Left ventricle myocardium inferior (tissue), 1 donor: ENCODE data around the gene HLA-DOA. TPM values are rescaled to one million over a fixed set of nuclear protein-coding genes. Genes with fewer than 3 reads are reported as not detected.

Source experiments
- DNase-seq: peaks from one replicate; pipeline ENCODE4 v3.0.0-alpha.2; 2020
- H3K27ac ChIP-seq: fragments of 200-600 bp; replicated peaks from 2 replicates; pipeline ENCODE4 v1.8.0; 2021
- H3K27me3 ChIP-seq: fragments of 200-600 bp; 2 replicates; pipeline ENCODE4 v1.8.0; 2021; ENCODE audit warnings: low read depth
- H3K36me3 ChIP-seq: fragments of 200-600 bp; 2 replicates; pipeline ENCODE4 v1.8.0; 2021
- H3K4me1 ChIP-seq: fragments of 200-600 bp; 2 replicates; pipeline ENCODE4 v1.8.0; 2021
- H3K4me3 ChIP-seq: fragments of 200-600 bp; 2 replicates; pipeline ENCODE4 v1.8.0; 2021; ENCODE audit warnings: mild to moderate bottlenecking, moderate library complexity
- H3K9me3 ChIP-seq: fragments of 200-600 bp; replicated peaks from 2 replicates; pipeline ENCODE4 v1.8.0; 2021
- intact Hi-C: fragments of 100-400 bp; cut with micrococcal nuclease; formaldehyde crosslinking; loops from one replicate; pipeline ENCODE4 v1.11.0; 2022
- total RNA-seq: library from RNA; stranded (reverse); fragmentation: NEBNext Ultra II Directional; extraction: Animal tissue kit (Norgen Biotek cat#: 25700); gene quantifications from one replicate; pipeline ENCODE4 v1.2.1, GENCODE V29; 2021
- TF ChIP-seq, protein P1 (sequence below): fragments of 200-600 bp; IDR thresholded peaks from 2 replicates; pipeline ENCODE4 v1.8.0; 2021; ENCODE audit warnings: antibody characterized with exemption, mild to moderate bottlenecking, borderline replicate concordance
- donor health status: DM: no; HTN: yes; CAD: no; lungs with severe emphysema.

The HLA-DOA gene
- total RNA-seq, 1 donor from 2014 or later = 1.8 TPM

DNA sequence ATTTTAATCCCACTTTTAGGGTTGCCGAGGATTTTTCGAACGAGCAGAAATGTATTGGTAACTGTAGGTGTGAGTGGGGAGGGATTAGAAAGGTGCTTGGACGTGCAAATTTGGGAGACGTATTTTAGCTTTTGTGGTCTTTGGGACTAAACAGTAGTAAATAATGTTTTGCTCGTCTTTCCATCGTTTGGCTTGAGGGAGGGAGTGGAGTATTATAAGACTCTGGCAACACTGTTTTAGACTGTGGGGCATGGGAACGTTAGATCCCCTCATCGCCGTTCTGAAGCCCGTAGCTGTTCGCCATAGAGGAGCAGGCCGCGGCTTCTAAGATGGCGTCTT, 38.2 kb downstream of the HLA-DOA start:
- H3K36me3 ChIP-seq = peaks cover 42% of the 10 kb centered on the region
- TF ChIP-seq, protein P1, sequence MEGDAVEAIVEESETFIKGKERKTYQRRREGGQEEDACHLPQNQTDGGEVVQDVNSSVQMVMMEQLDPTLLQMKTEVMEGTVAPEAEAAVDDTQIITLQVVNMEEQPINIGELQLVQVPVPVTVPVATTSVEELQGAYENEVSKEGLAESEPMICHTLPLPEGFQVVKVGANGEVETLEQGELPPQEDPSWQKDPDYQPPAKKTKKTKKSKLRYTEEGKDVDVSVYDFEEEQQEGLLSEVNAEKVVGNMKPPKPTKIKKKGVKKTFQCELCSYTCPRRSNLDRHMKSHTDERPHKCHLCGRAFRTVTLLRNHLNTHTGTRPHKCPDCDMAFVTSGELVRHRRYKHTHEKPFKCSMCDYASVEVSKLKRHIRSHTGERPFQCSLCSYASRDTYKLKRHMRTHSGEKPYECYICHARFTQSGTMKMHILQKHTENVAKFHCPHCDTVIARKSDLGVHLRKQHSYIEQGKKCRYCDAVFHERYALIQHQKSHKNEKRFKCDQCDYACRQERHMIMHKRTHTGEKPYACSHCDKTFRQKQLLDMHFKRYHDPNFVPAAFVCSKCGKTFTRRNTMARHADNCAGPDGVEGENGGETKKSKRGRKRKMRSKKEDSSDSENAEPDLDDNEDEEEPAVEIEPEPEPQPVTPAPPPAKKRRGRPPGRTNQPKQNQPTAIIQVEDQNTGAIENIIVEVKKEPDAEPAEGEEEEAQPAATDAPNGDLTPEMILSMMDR = no peak
- no peaks in the 10 kb centered on the region for H3K27me3 ChIP-seq
- peaks cover 81% of the 10 kb centered on the region for H3K4me1 ChIP-seq
- intact Hi-C loops = no loop called here
- no peaks in the 10 kb centered on the region for H3K9me3 ChIP-seq
- peak overlapping the region; percentile 100 for H3K4me3 ChIP-seq
- peak overlapping the region; percentile 100 for H3K27ac ChIP-seq
- no peak for DNase-seq

DNA sequence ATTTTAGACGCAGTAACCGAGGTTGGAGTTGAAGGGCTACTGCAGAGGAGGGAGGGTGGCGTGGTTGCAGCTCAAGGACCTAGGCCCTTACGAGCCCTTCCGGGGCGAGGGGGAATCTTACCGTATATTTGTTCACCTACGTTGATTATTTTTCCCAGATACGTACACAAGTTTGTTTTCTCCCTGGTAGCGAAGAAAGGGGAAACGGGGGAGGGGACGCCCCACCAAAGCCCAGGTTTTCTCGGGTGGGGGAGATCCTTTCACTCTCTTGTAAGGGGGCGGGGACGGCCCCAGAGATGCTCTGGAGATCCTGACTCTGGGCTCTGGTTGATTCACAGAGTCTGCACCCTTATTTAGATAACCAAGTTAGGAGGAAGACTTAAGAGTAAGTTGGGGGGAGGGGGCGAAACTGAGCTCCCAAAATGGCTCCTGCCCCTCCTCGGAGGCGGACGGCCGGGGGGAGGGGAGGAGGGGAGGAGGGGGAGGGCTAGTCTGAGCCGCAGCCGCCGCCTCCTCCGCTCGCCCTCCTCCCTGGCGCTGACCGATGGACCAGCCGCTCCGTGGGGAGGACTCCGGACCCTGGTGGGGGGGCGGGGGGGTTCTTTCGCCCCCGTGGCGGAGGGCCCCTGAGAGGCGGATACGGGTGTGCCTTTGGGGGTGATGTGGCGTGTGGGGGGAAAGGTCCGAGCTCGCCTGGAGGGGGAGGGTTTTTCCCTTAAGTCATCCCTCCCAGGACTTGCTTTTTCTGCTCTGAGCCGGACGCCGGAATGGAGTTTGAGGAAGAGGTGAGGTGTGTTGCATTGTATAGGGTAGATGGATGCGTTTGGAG, 38.8 kb downstream of the HLA-DOA start:
- intact Hi-C loops = no loop called here
- DNase-seq = peak; percentile 92

DNA sequence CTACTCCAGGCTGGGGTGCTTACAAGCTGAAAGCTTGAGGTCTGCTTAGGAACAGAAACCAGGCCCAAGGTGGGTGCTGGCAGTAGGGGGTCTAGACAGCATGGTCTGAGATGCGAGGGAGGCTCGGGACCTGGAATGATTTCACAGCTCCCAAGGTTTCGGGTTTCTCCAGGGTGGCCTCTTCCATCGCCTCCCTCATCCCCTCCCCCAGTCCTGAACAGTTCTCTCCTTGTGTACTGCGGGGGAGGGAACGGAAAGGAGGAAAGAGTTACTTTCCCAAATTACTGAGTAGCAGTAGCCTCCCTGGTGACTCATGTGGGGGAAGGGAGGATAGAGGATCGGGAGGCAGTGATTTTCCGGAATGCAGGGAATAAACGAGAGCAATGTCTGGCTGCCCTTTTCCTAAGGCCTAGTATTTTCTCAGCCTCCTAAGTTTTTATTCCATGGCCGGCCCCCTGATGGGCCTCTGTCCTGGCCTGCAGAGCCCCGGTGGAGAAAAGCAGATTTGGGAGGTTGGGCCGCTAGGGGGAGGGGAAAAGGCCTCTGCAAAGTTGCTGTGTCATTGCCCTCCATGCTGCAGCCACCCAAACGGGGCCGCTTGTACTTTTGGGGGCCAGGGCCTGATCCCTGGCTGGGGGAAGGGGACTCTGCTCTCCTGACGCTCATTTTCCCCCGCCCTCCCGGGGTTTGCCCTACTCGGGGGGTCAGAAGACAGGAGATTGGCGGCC, 39.5 kb downstream of the HLA-DOA start:
- peaks cover 72% of the 10 kb centered on the region for H3K4me1 ChIP-seq
- H3K27ac ChIP-seq = peak overlapping the region; percentile 100
- no peaks in the 10 kb centered on the region for H3K9me3 ChIP-seq
- intact Hi-C loops = no loop called here
- no peaks in the 10 kb centered on the region for H3K27me3 ChIP-seq
- H3K36me3 ChIP-seq = peaks cover 28% of the 10 kb centered on the region
- peak; percentile 77 for DNase-seq
- TF ChIP-seq, protein P1 = peak; percentile 47
- H3K4me3 ChIP-seq = peak overlapping the region; percentile 100

More for the DNA sequence above, 38.8 kb downstream of the HLA-DOA start:
- Histone ChIP-seq H3K4me1 (peaks cover 79% of the 10 kb centered on the region), H3K9me3 (no peaks in the 10 kb centered on the region), H3K27me3 (no peaks in the 10 kb centered on the region), H3K27ac (peak overlapping the region; percentile 100), H3K36me3 (peaks cover 36% of the 10 kb centered on the region), H3K4me3 (peak overlapping the region; percentile 100)
- TF ChIP-seq, protein P1 = no peak

DNA sequence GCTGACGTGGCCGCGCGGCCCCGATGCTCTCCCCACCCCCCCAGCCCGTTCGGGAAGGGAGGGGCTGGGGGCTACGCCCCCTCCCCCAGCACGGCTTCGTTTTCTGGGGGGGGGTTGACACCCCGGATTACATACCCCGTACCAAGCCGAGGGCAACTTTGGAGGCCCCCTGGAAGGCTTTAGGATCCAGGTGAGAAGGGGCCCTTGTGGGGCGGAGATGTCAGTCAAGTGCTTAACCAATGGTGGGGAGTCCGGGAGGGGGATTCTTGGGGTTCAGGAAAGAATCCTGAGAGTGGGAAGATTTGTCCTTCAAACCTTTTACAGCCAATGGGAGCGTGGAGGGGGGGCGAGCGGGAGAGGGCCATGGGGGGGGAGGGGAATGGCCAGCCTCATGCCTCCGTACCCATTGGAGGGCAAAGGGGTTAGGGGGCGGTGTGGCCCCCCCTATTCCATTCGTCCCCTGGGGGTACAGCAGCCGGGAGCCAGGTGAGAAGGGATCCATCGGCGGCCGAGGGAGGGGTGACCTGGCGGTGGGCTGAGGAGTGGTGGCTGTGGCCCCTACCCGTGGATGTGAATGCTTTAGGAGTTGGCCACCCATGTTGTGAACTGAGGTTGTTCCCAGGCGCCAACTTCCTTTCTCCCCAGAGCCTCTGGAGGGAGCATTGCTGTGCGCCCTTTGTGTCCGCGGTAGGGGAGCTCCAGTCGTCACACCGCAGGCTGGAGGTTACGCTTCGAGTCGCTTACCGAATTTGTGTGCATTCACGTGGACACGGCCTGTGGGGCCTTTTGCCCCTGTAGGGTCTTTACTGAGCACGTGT, 40.3 kb downstream of the HLA-DOA start:
- H3K27me3 ChIP-seq = no peaks in the 10 kb centered on the region
- DNase-seq = peak; percentile 70
- peaks cover 20% of the 10 kb centered on the region for H3K36me3 ChIP-seq
- no peaks in the 10 kb centered on the region for H3K9me3 ChIP-seq
- TF ChIP-seq, protein P1 = no peak
- intact Hi-C loops = no loop called here
- peak overlapping the region; percentile 100 for H3K4me3 ChIP-seq
- H3K27ac ChIP-seq = peak overlapping the region; percentile 100
- peaks cover 64% of the 10 kb centered on the region for H3K4me1 ChIP-seq
